ENCODE data around the gene BRAP. TPM values are rescaled to one million over a fixed set of nuclear protein-coding genes. Genes with fewer than 3 reads are reported as not detected.
A peak's percentile ranks its signal among the peaks of the same experiment; 100 is the strongest.

Gene BRAP
- total RNA-seq, 6 donors from 2014 or later, result 11.0 to 17.8 (median 15.5) TPM

DNA sequence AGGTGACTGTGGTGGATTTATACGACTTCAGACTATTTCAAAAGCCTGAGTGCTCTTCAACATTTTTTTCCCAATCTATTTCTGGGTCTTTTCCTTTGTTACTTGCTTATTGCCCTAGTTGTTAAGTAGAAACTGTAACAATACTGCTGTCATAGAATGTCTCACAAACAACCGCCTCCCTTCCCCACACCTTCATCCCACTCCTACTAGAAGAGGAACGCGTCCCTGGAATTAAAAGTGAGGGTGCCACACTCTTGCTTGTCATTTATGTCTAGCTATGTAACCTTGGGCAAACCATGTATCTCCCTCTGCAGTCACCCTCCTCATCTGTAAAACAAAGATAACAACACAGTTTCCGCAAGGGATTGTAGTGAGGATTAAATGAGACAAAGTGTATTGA lies 8.6 kb downstream of the BRAP start:
- DNase-seq, result no peak
- Histone ChIP-seq H3K36me3 (peaks cover 31 to 99% (median 66%) of the 10 kb centered on the region in 4 donors), H3K27ac (no peak overlapping the region), H3K4me3 (no peak overlapping the region), H3K27me3 (no peaks in the 10 kb centered on the region), H3K9me3 (no peaks in the 10 kb centered on the region), H3K4me1 (peaks cover 0 to 6% (median 2%) of the 10 kb centered on the region in 4 donors)
- TF ChIP-seq POLR2A (IDR thresholded peaks at IDR 0.05), result no peak
- TF ChIP-seq, protein P1, sequence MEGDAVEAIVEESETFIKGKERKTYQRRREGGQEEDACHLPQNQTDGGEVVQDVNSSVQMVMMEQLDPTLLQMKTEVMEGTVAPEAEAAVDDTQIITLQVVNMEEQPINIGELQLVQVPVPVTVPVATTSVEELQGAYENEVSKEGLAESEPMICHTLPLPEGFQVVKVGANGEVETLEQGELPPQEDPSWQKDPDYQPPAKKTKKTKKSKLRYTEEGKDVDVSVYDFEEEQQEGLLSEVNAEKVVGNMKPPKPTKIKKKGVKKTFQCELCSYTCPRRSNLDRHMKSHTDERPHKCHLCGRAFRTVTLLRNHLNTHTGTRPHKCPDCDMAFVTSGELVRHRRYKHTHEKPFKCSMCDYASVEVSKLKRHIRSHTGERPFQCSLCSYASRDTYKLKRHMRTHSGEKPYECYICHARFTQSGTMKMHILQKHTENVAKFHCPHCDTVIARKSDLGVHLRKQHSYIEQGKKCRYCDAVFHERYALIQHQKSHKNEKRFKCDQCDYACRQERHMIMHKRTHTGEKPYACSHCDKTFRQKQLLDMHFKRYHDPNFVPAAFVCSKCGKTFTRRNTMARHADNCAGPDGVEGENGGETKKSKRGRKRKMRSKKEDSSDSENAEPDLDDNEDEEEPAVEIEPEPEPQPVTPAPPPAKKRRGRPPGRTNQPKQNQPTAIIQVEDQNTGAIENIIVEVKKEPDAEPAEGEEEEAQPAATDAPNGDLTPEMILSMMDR (IDR thresholded peaks at IDR 0.05), result no peak
- no peak for TF ChIP-seq POLR2AphosphoS5 (IDR thresholded peaks at IDR 0.05)
- TF ChIP-seq EP300 (IDR thresholded peaks at IDR 0.05), result no peak
- WGBS, 2 donors, result 95 to 96% methylated on average over 5 of the region's 5 CpGs
- no peak for ATAC-seq (ENCODE audit: low FRiP score in 2 of 2)

DNA sequence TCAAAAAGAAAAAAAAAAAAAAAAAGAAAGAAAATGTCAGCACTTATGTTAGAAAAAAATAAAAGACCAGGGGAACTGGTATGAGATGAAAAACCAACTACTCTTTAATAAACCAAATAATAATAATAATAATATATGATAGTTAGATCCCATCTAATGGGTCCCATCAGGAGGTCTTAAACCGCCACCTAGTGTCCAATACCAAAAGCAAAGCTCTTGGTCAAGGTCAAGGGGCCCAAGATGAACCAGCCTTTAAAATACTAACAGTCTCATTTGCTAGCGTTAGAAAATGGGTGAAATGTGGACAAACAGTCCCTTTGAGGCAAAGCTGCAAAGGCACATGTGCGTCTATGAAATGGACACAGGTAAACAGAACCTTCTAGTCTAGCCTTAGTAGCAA lies 12.3 kb downstream of the BRAP start:
- H3K27me3 ChIP-seq, result no peaks in the 10 kb centered on the region
- no peaks in the 10 kb centered on the region for H3K9me3 ChIP-seq
- peaks cover 30 to 99% (median 67%) of the 10 kb centered on the region in 4 donors for H3K36me3 ChIP-seq
- DNase-seq, result no peak
- 89 to 98% methylated on average over 3 of the region's 3 CpGs for WGBS, 2 donors
- H3K4me3 ChIP-seq, result no peak overlapping the region
- no peak overlapping the region for H3K27ac ChIP-seq
- H3K4me1 ChIP-seq, result peaks cover 0 to 6% (median 2%) of the 10 kb centered on the region in 4 donors
- no peak for TF ChIP-seq POLR2A (IDR thresholded peaks at IDR 0.05)
- TF ChIP-seq, protein P1 (IDR thresholded peaks at IDR 0.05), result peak in 1 of 6 experiments; percentile 22
- TF ChIP-seq EP300 (IDR thresholded peaks at IDR 0.05), result no peak
- no peak for ATAC-seq (ENCODE audit: low FRiP score in 2 of 2)

DNA sequence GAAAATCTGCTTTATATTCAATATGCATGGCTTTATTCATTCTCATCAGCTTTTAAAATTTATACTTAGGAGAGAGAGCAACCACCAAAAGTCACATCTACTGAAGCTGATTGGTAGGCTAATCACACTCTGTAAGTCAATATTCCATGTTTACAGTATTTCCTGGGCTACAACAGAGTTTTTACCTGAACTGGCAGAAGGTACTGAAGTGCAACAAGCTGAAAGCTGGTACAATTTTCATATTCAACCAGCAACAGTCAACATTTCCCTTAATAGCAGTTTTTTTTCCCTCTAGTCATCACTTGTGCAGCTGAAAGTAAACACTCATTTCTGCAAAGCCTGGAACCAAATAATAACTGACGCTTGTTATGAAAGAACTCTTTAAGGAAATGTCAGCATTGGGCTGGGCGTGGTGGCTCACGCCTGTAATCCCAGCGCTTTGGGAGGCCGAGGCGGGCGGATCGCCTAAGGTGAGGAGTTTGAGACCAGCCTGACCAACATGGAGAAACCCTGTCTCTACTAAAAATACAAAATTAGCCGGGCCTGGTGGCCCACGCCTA lies 12.9 kb downstream of the BRAP start:
- peak overlapping the region in 1 of 4 donors; percentile 8 for H3K27ac ChIP-seq
- peaks cover 27 to 99% (median 63%) of the 10 kb centered on the region in 4 donors for H3K36me3 ChIP-seq
- no peak overlapping the region for H3K4me3 ChIP-seq
- no peaks in the 10 kb centered on the region for H3K9me3 ChIP-seq
- DNase-seq (peak in 1 of 2 donors; percentile 62), ATAC-seq (ENCODE audit: low FRiP score in 2 of 2) (no peak)
- 80 to 83% methylated on average over 10 of the region's 10 CpGs for WGBS, 2 donors
- TF ChIP-seq POLR2A (IDR thresholded peaks at IDR 0.05) (no peak), POLR2AphosphoS5 (IDR thresholded peaks at IDR 0.05) (no peak), EP300 (IDR thresholded peaks at IDR 0.05) (no peak)
- TF ChIP-seq, protein P1 (IDR thresholded peaks at IDR 0.05), result no peak
- peaks cover 0 to 6% (median 2%) of the 10 kb centered on the region in 4 donors for H3K4me1 ChIP-seq
- no peaks in the 10 kb centered on the region for H3K27me3 ChIP-seq

DNA sequence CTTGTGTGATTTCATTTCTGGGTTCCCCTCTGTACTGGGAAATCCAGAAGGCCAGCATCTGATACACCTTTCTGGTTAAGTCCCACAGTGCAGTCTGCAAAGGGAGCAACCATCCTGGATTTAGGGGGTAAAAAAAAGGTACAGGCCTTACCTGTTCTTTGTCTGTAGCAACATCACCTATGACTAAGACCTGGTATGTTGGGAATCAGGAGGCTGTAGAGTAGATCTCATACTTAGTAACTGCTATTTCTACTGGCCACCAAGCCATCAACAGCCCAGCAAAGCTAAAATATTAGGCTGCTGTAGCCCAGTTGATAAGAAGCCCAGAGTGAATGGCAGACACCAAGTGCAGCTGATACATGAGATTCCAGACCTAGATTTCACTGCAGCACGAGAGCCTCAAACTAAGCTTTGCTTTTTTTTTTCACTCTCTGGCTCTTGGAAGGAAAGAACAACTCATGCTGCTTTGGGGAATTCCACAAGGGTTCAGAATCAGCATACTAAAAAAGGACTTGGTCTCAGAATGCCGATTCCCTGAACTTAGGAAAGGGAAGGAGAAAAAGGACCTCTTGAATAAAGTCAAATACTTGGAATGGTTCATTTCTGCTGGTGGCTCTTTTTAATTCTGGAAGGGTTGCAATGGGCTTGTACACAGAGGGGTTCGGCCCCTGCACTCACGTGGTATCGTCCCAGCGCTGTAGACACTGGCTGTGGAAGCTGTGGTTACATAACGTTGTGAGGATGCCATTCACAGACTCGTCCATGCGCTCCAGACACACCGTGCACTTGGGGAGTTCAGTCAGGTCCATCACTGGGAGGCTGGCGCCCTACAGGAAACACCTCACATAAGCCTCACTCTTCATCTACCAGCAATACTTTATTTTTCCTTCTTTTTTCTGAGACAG lies 20.5 kb downstream of the BRAP start:
- no peak overlapping the region for H3K27ac ChIP-seq
- H3K9me3 ChIP-seq, result no peaks in the 10 kb centered on the region
- DNase-seq, result no peak
- WGBS, 2 donors, result 87 to 91% methylated on average over 11 of the region's 11 CpGs
- H3K36me3 ChIP-seq, result peaks cover 4 to 99% (median 60%) of the 10 kb centered on the region in 4 donors
- no peak overlapping the region for H3K4me3 ChIP-seq
- ATAC-seq (ENCODE audit: low FRiP score in 2 of 2), result no peak
- peaks cover 0 to 3% (median 0%) of the 10 kb centered on the region in 4 donors for H3K4me1 ChIP-seq
- TF ChIP-seq POLR2AphosphoS5 (IDR thresholded peaks at IDR 0.05) (no peak), POLR2A (IDR thresholded peaks at IDR 0.05) (no peak), EP300 (IDR thresholded peaks at IDR 0.05) (no peak)
- TF ChIP-seq, protein P1 (IDR thresholded peaks at IDR 0.05), result no peak
- no peaks in the 10 kb centered on the region for H3K27me3 ChIP-seq
